Calu3 (cell line): ENCODE data around the gene SETBP1. TPM values are rescaled to one million over a fixed set of nuclear protein-coding genes. Genes with fewer than 3 reads are reported as not detected.

Source experiments
- BruUV-seq: library from RNA; stranded (reverse); fragments of 400-500 nt; replicated peaks from 2 replicates; lab custom pipeline; 2021; lab: Mats Ljungman, UMichigan
- CTCF ChIA-PET: fragments of 300-600 bp; sonication (Branson Sonifier 250); formaldehyde crosslinking; loops from one replicate; lab custom pipeline; 2022; ENCODE audit warnings: antibody characterized with exemption; lab: Charles Lee
- DNase-seq: peaks from one replicate; pipeline ENCODE4 v3.0.0; 2022
- H3K27ac Mint-ChIP-seq: one replicate; pipeline ENCODE4 v1.8.0; 2022; ENCODE audit warnings: mixed read lengths; ENCODE audit not compliant: unreplicated experiment
- H3K27me3 Mint-ChIP-seq: one replicate; pipeline ENCODE4 v1.8.0; 2022; ENCODE audit warnings: mixed read lengths; ENCODE audit not compliant: unreplicated experiment
- H3K36me3 Mint-ChIP-seq: one replicate; pipeline ENCODE4 v1.8.0; 2022; ENCODE audit warnings: mild to moderate bottlenecking, moderate library complexity, mixed read lengths; ENCODE audit not compliant: insufficient read depth, unreplicated experiment
- H3K4me1 Mint-ChIP-seq: one replicate; pipeline ENCODE4 v1.8.0; 2022; ENCODE audit warnings: mild to moderate bottlenecking, low read depth, mixed read lengths; ENCODE audit not compliant: unreplicated experiment
- H3K4me3 Mint-ChIP-seq: one replicate; pipeline ENCODE4 v1.8.0; 2022; ENCODE audit warnings: mild to moderate bottlenecking, low read depth, moderate library complexity, mixed read lengths; ENCODE audit not compliant: unreplicated experiment
- H3K9me3 Mint-ChIP-seq: one replicate; pipeline ENCODE4 v1.8.0; 2022; ENCODE audit warnings: low read depth, mixed read lengths; ENCODE audit not compliant: unreplicated experiment
- intact Hi-C: fragments of 100-400 bp; cut with micrococcal nuclease; formaldehyde crosslinking; loops from one replicate; pipeline ENCODE4 v1.10.0; 2022; ENCODE audit not compliant: unreplicated experiment
- total RNA-seq: library from RNA; stranded (reverse); gene quantifications from 2 replicates; pipeline ENCODE4 v1.2.3, GENCODE V29; 2022
- TF ChIP-seq, protein P1 (sequence below): fragments of 200-600 bp; IDR thresholded peaks from one replicate; pipeline ENCODE4 v1.8.0; 2022; ENCODE audit warnings: antibody characterized with exemption; ENCODE audit not compliant: unreplicated experiment

Gene SETBP1
- total RNA-seq, 1 experiment from 2014 or later, result 6.0 TPM

DNA sequence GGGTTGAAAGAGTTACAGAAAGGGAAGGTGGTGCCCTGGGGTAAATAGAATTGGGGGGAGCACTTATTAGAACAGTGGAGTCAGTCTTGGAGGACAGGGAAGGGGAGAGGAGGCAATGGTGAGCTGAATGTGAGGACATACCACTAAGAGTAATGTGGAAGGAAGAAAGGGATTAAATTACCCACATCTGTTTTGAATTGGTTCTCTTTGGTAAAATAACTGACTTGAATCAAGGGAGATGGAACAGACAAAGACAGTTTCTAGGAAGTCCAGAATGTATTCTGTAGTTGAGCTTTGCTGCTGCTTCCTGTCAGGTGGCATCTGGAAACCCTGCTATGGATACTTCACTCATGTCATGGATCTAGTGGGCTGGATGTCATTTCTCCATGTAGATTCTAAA lies 6.7 kb downstream of the SETBP1 start:
- peaks cover 10% of the 10 kb centered on the region for H3K4me1 Mint-ChIP-seq
- intact Hi-C loops, result loop anchor here (10.0 kb wide), 1 partner anchor 107 kb away; no protein-coding TSS in a partner anchor
- no peaks in the 10 kb centered on the region for H3K36me3 Mint-ChIP-seq
- TF ChIP-seq, protein P1, sequence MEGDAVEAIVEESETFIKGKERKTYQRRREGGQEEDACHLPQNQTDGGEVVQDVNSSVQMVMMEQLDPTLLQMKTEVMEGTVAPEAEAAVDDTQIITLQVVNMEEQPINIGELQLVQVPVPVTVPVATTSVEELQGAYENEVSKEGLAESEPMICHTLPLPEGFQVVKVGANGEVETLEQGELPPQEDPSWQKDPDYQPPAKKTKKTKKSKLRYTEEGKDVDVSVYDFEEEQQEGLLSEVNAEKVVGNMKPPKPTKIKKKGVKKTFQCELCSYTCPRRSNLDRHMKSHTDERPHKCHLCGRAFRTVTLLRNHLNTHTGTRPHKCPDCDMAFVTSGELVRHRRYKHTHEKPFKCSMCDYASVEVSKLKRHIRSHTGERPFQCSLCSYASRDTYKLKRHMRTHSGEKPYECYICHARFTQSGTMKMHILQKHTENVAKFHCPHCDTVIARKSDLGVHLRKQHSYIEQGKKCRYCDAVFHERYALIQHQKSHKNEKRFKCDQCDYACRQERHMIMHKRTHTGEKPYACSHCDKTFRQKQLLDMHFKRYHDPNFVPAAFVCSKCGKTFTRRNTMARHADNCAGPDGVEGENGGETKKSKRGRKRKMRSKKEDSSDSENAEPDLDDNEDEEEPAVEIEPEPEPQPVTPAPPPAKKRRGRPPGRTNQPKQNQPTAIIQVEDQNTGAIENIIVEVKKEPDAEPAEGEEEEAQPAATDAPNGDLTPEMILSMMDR, result no peak
- H3K27ac Mint-ChIP-seq, result no peak overlapping the region
- H3K9me3 Mint-ChIP-seq, result no peaks in the 10 kb centered on the region
- CTCF ChIA-PET, result no interaction called here
- no peaks in the 10 kb centered on the region for H3K27me3 Mint-ChIP-seq
- no TSS peak for BruUV-seq
- DNase-seq, result no peak
- no peak overlapping the region for H3K4me3 Mint-ChIP-seq

GRCh38 chr18:44689736-44690135 lies 9.0 kb downstream of the SETBP1 start:
- BruUV-seq, result no TSS peak
- no peak for DNase-seq
- Mint-ChIP-seq H3K27me3 (no peaks in the 10 kb centered on the region), H3K9me3 (no peaks in the 10 kb centered on the region), H3K27ac (no peak overlapping the region), H3K36me3 (no peaks in the 10 kb centered on the region), H3K4me1 (peaks cover 10% of the 10 kb centered on the region), H3K4me3 (no peak overlapping the region)
- intact Hi-C loops, result loop anchor here (10.0 kb wide), 1 partner anchor 105 kb away; no protein-coding TSS in a partner anchor
- TF ChIP-seq, protein P1, result no peak
- CTCF ChIA-PET, result no interaction called here

GRCh38 chr18:44691148-44691925 lies 10.6 kb downstream of the SETBP1 start:
- no peak for DNase-seq
- Mint-ChIP-seq H3K27me3 (no peaks in the 10 kb centered on the region), H3K27ac (no peak overlapping the region), H3K9me3 (no peaks in the 10 kb centered on the region), H3K36me3 (no peaks in the 10 kb centered on the region), H3K4me1 (peaks cover 10% of the 10 kb centered on the region), H3K4me3 (no peak overlapping the region)
- TF ChIP-seq, protein P1, result no peak
- BruUV-seq, result no TSS peak
- intact Hi-C loops, result no loop called here
- CTCF ChIA-PET, result interaction anchor here (0.6 kb wide), 1 partner anchor 193 kb away, joined by 4 read pairs; no protein-coding TSS in a partner anchor

- intact Hi-C loops, result no loop called here
- Mint-ChIP-seq H3K9me3 (no peaks in the 10 kb centered on the region), H3K27me3 (no peaks in the 10 kb centered on the region), H3K36me3 (no peaks in the 10 kb centered on the region), H3K27ac (no peak overlapping the region), H3K4me3 (no peak overlapping the region), H3K4me1 (peaks cover 23% of the 10 kb centered on the region)
- BruUV-seq, result no TSS peak
- no peak for DNase-seq
- TF ChIP-seq, protein P1, result no peak
- CTCF ChIA-PET, result no interaction called here
These were observed 12.5 kb downstream of the SETBP1 start for GRCh38 chr18:44693030-44693784.
